Measurements from ENCODE around the gene NGDN.

Gene NGDN

DNA sequence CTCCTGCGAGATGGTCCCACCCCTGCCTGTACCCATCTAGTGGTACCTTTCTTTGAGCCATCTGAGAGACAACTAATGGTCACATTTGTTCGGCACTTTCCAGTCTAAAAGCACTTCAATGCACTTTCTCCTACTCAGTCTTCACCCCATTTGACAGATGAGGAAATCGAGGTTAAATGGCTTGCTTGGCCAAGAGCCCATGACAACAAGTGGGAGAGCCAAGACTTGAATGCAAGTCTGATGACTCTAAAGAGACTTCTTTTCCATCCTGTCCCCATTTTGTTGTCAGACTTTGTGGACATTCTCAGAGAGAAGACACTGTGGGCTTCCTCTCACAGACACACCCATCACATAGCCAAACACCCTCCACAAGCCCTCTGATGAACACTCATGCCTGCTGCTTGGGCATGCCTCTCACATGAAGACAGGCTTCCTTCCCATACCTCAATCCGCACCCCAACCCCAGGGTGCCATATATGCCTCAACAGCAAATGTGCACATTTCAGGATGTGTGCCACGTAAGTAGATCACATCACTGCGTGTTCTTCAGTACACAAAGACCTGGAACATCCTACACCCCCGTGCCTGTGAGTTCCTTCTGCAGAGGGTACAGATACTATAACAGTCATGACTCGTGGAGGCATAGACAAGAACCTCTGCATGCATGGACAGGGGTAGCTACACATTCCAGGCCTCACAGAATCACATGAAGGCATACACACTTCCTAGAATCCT is 34.8 kb upstream of the NGDN start:
- Mint-ChIP-seq H3K4me1 (no peaks in the 10 kb centered on the region), H3K36me3 (ENCODE audit: insufficient read depth) (no peaks in the 10 kb centered on the region), H3K27ac (ENCODE audit: low read depth) (no peak overlapping the region), H3K9me3 (no peaks in the 10 kb centered on the region), H3K27me3 (peaks cover 34% of the 10 kb centered on the region), H3K4me3 (no peak overlapping the region)
- ATAC-seq (replicated peaks; ENCODE audit: extremely low read depth, poor library complexity, severe bottlenecking), result no peak
- no peak for DNase-seq (ENCODE audit: low spot score in 2 of 2)

DNA sequence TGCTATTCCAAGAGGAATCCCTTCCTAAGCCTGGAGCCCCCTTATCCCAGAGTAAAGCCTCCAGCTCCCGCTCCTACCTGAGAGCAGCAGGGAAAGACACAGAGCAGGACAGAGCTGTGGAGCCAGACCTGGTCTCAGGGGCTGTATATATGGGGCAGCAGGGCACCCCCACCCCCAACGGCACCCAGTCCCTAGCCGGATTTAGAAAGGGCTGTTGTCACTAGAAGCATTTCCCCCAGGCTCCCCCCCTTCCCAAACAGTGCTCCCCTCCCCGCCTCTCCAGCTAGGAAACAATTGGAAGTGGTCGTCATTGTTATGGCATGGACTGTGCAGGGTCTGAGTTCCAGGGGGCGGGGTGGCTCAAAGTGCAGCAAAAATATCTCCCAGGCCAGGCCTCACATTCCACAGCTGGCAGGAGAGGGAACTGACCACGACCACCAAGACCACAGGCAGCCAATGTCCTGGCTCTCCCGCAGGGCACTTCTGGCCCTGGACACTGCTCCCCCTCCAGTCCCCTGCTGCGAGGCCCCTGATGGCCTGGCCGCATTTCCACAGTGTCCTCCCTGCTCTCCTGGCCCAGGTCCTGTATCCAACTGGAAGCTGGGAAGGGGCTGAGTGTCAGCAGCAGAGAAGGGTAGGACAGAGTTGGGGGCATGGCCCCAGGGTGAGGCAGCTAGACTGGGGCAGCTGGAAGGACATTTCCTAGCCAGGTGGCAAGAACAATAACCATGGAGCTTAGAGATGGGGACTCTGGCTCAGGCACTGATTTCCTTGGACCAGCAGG is 33.8 kb upstream of the NGDN start, which contains the start of gene MYH7:
TSS of gene MYH7 (minus strand) at position 118 of the 784 bp plus-strand sequence. CDS start 1,928 bp downstream, outside the sequence.
- Mint-ChIP-seq H3K4me1 (no peaks in the 10 kb centered on the region), H3K9me3 (no peaks in the 10 kb centered on the region), H3K27me3 (peaks cover 32% of the 10 kb centered on the region), H3K27ac (ENCODE audit: low read depth) (no peak within 1 kb of the TSS), H3K36me3 (ENCODE audit: insufficient read depth) (no peaks in the 10 kb centered on the region), H3K4me3 (no peak within 1 kb of the TSS)
- DNase-seq (ENCODE audit: low spot score in 2 of 2), result no peak
- ATAC-seq (replicated peaks; ENCODE audit: extremely low read depth, poor library complexity, severe bottlenecking), result no peak

DNA sequence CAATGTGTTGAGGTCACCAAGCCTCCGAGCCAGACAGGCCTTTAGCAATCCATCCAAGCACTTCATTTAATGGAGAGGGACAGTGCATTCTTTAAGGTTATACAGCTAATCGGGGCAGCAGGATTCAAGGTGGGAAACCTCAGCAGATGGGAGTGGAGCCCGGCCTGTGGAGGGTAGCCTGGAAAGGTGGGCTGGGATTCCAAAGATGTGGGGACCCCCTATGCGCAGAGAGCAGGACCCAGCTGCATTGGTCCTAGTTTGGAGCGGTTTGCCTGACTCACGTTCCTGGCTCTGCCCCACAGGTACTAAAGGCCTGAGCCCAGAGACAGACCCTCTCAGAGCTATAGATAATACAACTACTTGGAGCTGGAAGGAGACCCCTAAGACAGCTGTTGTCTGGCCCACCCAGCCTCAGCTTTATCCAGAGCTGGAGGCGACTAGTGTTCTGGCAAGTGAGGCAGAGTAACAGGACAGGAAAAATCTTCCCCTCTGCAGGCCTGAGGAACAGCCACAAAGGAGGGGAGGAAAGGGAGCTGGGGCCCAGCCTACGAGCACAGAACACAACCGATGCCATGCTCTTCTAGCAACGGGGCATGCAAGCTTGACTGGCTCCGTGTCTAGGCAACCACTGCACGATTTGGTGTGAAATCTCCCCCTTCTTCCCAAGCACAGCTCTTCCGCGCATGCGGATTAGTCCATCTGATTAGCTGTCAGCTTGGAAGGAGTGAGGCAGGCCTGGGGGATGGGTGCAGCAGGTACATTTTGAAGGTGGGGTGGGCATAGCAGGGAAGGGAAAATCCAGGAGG is 33.0 kb upstream of the NGDN start:
- ATAC-seq (replicated peaks; ENCODE audit: extremely low read depth, poor library complexity, severe bottlenecking) (no peak), DNase-seq (ENCODE audit: low spot score in 2 of 2) (no peak)
- H3K27ac Mint-ChIP-seq (ENCODE audit: low read depth), result no peak overlapping the region
- peaks cover 25% of the 10 kb centered on the region for H3K27me3 Mint-ChIP-seq
- no peak overlapping the region for H3K4me3 Mint-ChIP-seq
- H3K4me1 Mint-ChIP-seq, result no peaks in the 10 kb centered on the region
- peaks cover under 1% of the 10 kb centered on the region for H3K36me3 Mint-ChIP-seq (ENCODE audit: insufficient read depth)
- H3K9me3 Mint-ChIP-seq, result no peaks in the 10 kb centered on the region

GRCh38 chr14:23437133-23438100 is 32.1 kb upstream of the NGDN start:
- Mint-ChIP-seq H3K9me3 (no peaks in the 10 kb centered on the region), H3K36me3 (ENCODE audit: insufficient read depth) (peaks cover 2% of the 10 kb centered on the region), H3K27me3 (peaks cover 22% of the 10 kb centered on the region), H3K4me3 (no peak overlapping the region), H3K27ac (ENCODE audit: low read depth) (no peak overlapping the region), H3K4me1 (no peaks in the 10 kb centered on the region)
- DNase-seq (ENCODE audit: low spot score in 2 of 2) (no peak), ATAC-seq (replicated peaks; ENCODE audit: extremely low read depth, poor library complexity, severe bottlenecking) (no peak)

DNA sequence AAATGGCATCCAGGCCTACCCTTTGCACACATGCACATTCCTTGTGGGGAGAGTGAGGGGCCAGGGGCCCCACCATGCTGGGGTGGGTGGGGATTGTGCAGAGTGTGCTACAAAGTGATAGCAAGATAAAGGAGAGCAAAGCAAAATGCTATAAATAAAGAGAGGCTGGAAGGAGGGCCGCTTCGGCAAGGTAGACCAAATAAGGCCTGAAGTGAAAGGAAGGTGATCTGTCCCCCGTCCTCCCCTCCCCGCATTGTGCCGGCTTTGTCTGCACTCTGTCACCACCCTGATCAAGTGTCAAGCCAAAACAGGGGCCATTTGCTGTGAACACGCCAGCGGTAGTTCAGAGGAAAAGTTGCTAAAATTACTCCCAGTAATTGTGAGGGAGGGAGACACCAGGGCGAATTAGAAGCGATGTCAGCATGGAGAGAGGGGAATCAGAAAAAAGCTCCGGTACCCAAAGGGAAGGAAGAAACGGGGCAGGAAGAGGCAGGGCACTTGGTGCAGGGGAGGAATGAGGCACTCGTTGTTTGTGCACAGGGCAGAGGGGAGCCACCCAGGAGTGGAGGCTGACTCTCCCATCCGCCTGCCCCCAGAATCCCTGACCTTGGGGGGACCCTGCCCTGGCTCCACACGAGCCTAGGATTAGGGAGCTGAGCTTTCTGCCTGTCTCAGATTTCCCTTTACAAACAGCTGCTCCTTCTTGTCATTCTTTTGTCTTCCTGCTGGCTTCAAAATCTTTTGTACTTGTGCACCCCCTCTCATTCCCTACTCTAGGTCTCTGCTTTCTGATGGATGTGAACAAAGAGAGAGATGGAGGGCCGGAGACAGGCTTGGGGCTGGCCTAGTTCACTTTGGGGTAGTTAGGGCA is 31.2 kb upstream of the NGDN start:
- H3K27ac Mint-ChIP-seq (ENCODE audit: low read depth), result no peak overlapping the region
- DNase-seq (ENCODE audit: low spot score in 2 of 2) (no peak), ATAC-seq (replicated peaks; ENCODE audit: extremely low read depth, poor library complexity, severe bottlenecking) (no peak)
- no peaks in the 10 kb centered on the region for H3K9me3 Mint-ChIP-seq
- H3K4me1 Mint-ChIP-seq, result no peaks in the 10 kb centered on the region
- H3K4me3 Mint-ChIP-seq, result no peak overlapping the region
- H3K36me3 Mint-ChIP-seq (ENCODE audit: insufficient read depth), result peaks cover 3% of the 10 kb centered on the region
- H3K27me3 Mint-ChIP-seq, result peaks cover 24% of the 10 kb centered on the region

DNA sequence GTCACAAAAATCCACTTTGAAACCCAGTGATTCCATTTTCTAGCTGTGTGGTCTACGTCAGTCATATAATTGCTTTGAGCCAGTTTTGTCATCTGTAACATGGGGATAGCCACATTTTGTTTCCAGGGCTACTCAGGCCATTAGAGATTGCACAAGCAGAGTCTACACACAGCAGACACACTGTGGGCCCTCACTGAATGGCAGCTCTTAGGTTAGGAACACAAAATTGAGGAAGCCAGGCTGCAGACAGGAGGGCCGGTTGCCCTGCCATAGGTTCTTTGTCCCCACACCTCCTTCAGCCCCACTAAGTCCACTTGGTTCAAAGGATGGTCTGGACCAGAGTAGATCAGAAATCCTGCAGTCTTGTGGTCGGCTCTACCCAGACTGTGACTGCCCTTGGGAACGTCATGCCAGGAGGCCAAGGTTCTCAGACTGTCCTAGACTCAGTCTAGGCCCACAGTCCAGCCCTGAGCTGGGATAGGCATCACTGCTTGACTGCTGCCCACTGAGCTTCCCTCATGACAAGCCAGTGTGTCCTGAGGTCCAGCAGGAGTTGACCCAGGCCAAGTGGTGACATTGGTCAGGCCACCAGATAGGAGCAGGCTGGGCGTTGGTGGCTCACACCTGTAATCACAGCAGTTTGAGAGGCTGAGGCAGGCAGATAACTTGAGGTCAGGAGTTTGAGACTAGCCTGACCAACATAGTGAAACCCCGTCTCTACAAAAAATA is 30.2 kb upstream of the NGDN start:
- H3K36me3 Mint-ChIP-seq (ENCODE audit: insufficient read depth), result peaks cover 3% of the 10 kb centered on the region
- no peaks in the 10 kb centered on the region for H3K9me3 Mint-ChIP-seq
- H3K4me3 Mint-ChIP-seq, result no peak overlapping the region
- peaks cover 24% of the 10 kb centered on the region for H3K27me3 Mint-ChIP-seq
- no peak overlapping the region for H3K27ac Mint-ChIP-seq (ENCODE audit: low read depth)
- DNase-seq (ENCODE audit: low spot score in 2 of 2) (no peak), ATAC-seq (replicated peaks; ENCODE audit: extremely low read depth, poor library complexity, severe bottlenecking) (no peak)
- no peaks in the 10 kb centered on the region for H3K4me1 Mint-ChIP-seq

GRCh38 chr14:23441076-23441475 is 28.4 kb upstream of the NGDN start:
- no peak for ATAC-seq (replicated peaks; ENCODE audit: extremely low read depth, poor library complexity, severe bottlenecking)
- no peaks in the 10 kb centered on the region for H3K9me3 Mint-ChIP-seq

GRCh38 chr14:23442721-23443356 is 26.7 kb upstream of the NGDN start:
- H3K4me3 Mint-ChIP-seq, result no peak overlapping the region
- no peaks in the 10 kb centered on the region for H3K9me3 Mint-ChIP-seq
- no peak overlapping the region for H3K27ac Mint-ChIP-seq (ENCODE audit: low read depth)
- H3K4me1 Mint-ChIP-seq, result no peaks in the 10 kb centered on the region
- H3K27me3 Mint-ChIP-seq, result peaks cover 24% of the 10 kb centered on the region
- no peak for DNase-seq (ENCODE audit: low spot score in 2 of 2)
- H3K36me3 Mint-ChIP-seq (ENCODE audit: insufficient read depth), result peaks cover 3% of the 10 kb centered on the region
- no peak for ATAC-seq (replicated peaks; ENCODE audit: extremely low read depth, poor library complexity, severe bottlenecking)

More at GRCh38 chr14:23441076-23441475, 28.4 kb upstream of the NGDN start:
- H3K4me3 Mint-ChIP-seq, result no peak overlapping the region
- peaks cover 24% of the 10 kb centered on the region for H3K27me3 Mint-ChIP-seq
- no peaks in the 10 kb centered on the region for H3K4me1 Mint-ChIP-seq
- DNase-seq (ENCODE audit: low spot score in 2 of 2), result no peak
- peaks cover 3% of the 10 kb centered on the region for H3K36me3 Mint-ChIP-seq (ENCODE audit: insufficient read depth)
- no peak overlapping the region for H3K27ac Mint-ChIP-seq (ENCODE audit: low read depth)

- DNase-seq (ENCODE audit: low spot score in 2 of 2), result no peak
- H3K27me3 Mint-ChIP-seq, result peaks cover 24% of the 10 kb centered on the region
- peaks cover 3% of the 10 kb centered on the region for H3K36me3 Mint-ChIP-seq (ENCODE audit: insufficient read depth)
- H3K4me1 Mint-ChIP-seq, result no peaks in the 10 kb centered on the region
- no peak overlapping the region for H3K4me3 Mint-ChIP-seq
- no peak for ATAC-seq (replicated peaks; ENCODE audit: extremely low read depth, poor library complexity, severe bottlenecking)
- H3K9me3 Mint-ChIP-seq, result no peaks in the 10 kb centered on the region
- H3K27ac Mint-ChIP-seq (ENCODE audit: low read depth), result no peak overlapping the region
These were observed 26.1 kb upstream of the NGDN start for GRCh38 chr14:23443411-23443812.

DNA sequence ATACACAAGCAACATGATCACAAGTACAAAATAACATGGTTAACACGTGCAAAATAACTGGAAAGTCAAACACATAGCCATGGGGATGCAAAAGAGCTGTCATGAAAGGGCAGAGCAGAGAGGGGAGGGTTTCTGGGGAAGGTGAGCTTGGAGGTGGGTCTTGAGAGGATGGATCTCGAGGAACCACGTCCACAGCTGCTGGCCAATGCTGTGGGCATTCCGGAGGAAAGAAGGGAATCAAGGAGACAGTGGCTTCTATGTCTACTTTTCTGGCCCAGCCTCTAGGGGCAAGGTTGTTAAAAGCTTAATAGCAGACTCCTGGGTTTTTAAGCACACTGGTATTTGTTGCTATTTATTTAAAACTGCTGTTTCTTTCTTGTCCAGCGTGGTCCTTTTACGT is 25.6 kb upstream of the NGDN start:
- DNase-seq (ENCODE audit: low spot score in 2 of 2) (no peak), ATAC-seq (replicated peaks; ENCODE audit: extremely low read depth, poor library complexity, severe bottlenecking) (no peak)
- H3K27me3 Mint-ChIP-seq, result peaks cover 28% of the 10 kb centered on the region
- no peaks in the 10 kb centered on the region for H3K9me3 Mint-ChIP-seq
- H3K4me1 Mint-ChIP-seq, result no peaks in the 10 kb centered on the region
- peaks cover 3% of the 10 kb centered on the region for H3K36me3 Mint-ChIP-seq (ENCODE audit: insufficient read depth)
- no peak overlapping the region for H3K4me3 Mint-ChIP-seq
- H3K27ac Mint-ChIP-seq (ENCODE audit: low read depth), result no peak overlapping the region
